Thoracic aorta (tissue), 2 donors: Measurements from ENCODE around the gene KRTAP13-2. TPM values are rescaled to one million over a fixed set of nuclear protein-coding genes. Genes with fewer than 3 reads are reported as not detected.

Source experiments
- ATAC-seq: fragments of 150-250 bp; one replicate; pipeline ENCODE4 v1.8.0; 2017; ENCODE audit warnings: low read depth; ENCODE audit not compliant: insufficient number of reproducible peaks, low FRiP score
- DNase-seq: peaks from one replicate; pipeline ENCODE4 v3.0.0-alpha.2; 2020; ENCODE audit warnings: low spot score
- H3K27ac ChIP-seq, 2 donors: fragments of 200-600 bp; sonication (generic); 1 replicate in 1 of 2; 2 replicates in 1 of 2; pipeline ENCODE4 v1.5.1; 2016; ENCODE audit warnings: mild to moderate bottlenecking in 2 of 2, moderate library complexity in 2 of 2
- H3K27me3 ChIP-seq: fragments of 200-600 bp; sonication (generic); replicated peaks from 2 replicates; pipeline ENCODE4 v1.6.0; 2016; ENCODE audit warnings: mild to moderate bottlenecking; ENCODE audit not compliant: insufficient read depth
- H3K36me3 ChIP-seq: fragments of 200-600 bp; sonication (generic); one replicate; pipeline ENCODE4 v1.5.1; 2016
- H3K4me1 ChIP-seq, 2 donors: fragments of 200-600 bp; sonication (generic); 1 replicate in 1 of 2; 2 replicates in 1 of 2; pipeline versions ENCODE4 v1.5.1 to v1.6.0; 2016; ENCODE audit warnings: low read depth in 2 of 2, mild to moderate bottlenecking in 1 of 2; ENCODE audit not compliant: control insufficient read depth in 1 of 2
- H3K4me3 ChIP-seq: fragments of 200-600 bp; sonication (generic); 2 replicates; pipeline ENCODE4 v1.5.1; 2016; ENCODE audit warnings: mild to moderate bottlenecking
- H3K9me3 ChIP-seq: fragments of 200-600 bp; sonication (generic); 2 replicates; pipeline ENCODE4 v1.5.1; 2016
- CTCF ChIP-seq: fragments of 200-600 bp; sonication (generic); IDR thresholded peaks from one replicate; pipeline ENCODE4 v1.5.1; 2019; ENCODE audit warnings: antibody characterized with exemption
- total RNA-seq, 2 donors: library from RNA; depleted of rRNA; stranded (reverse); fragments of >200 nt; gene quantifications; one replicate each; pipeline versions ENCODE4 v1.1.0 to v1.2.3, GENCODE V29; 2016

The KRTAP13-2 gene
- total RNA-seq, 2 donors from 2014 or later: not detected

- H3K36me3 ChIP-seq: no peaks in the 10 kb centered on the region
- ATAC-seq (no peak), DNase-seq (no peak)
- H3K4me1 ChIP-seq: no peaks in the 10 kb centered on the region
- TF ChIP-seq CTCF: no peak
- H3K4me3 ChIP-seq: no peak within 1 kb of the TSS
- no peak within 1 kb of the TSS for H3K27ac ChIP-seq
- no peaks in the 10 kb centered on the region for H3K27me3 ChIP-seq
- no peaks in the 10 kb centered on the region for H3K9me3 ChIP-seq
These were observed 23.6 kb downstream of the KRTAP13-2 start, which contains the start of gene KRTAP23-1 for GRCh38 chr21:30348506-30348905. TSS of gene KRTAP23-1 (minus strand) at chr21:30348606. CDS start at chr21:30348606, 0 bp downstream.

GRCh38 chr21:30345014-30345413 lies 27.1 kb downstream of the KRTAP13-2 start:
- no peak for DNase-seq
- no peak for TF ChIP-seq CTCF

GRCh38 chr21:30340714-30341573 lies 31.1 kb downstream of the KRTAP13-2 start:
- no peak for ATAC-seq
- Histone ChIP-seq H3K9me3 (no peaks in the 10 kb centered on the region), H3K27ac (no peak overlapping the region), H3K27me3 (no peaks in the 10 kb centered on the region), H3K36me3 (no peaks in the 10 kb centered on the region), H3K4me3 (no peak overlapping the region), H3K4me1 (no peaks in the 10 kb centered on the region)
- peak; percentile 64 for TF ChIP-seq CTCF
- no peak for DNase-seq

More at GRCh38 chr21:30345014-30345413, 27.1 kb downstream of the KRTAP13-2 start:
- Histone ChIP-seq H3K27ac (no peak overlapping the region), H3K4me3 (no peak overlapping the region), H3K27me3 (no peaks in the 10 kb centered on the region), H3K4me1 (no peaks in the 10 kb centered on the region), H3K36me3 (no peaks in the 10 kb centered on the region), H3K9me3 (no peaks in the 10 kb centered on the region)
- ATAC-seq: no peak

- no peak for TF ChIP-seq CTCF
- no peaks in the 10 kb centered on the region for H3K36me3 ChIP-seq
- no peaks in the 10 kb centered on the region for H3K4me1 ChIP-seq
- DNase-seq (no peak), ATAC-seq (no peak)
- H3K4me3 ChIP-seq: no peak overlapping the region
- H3K27ac ChIP-seq: no peak overlapping the region
- no peaks in the 10 kb centered on the region for H3K9me3 ChIP-seq
- no peaks in the 10 kb centered on the region for H3K27me3 ChIP-seq
These were observed 33.4 kb downstream of the KRTAP13-2 start for GRCh38 chr21:30338717-30339116.

- no peak for DNase-seq
- Histone ChIP-seq H3K27ac (no peak overlapping the region), H3K4me3 (no peak overlapping the region), H3K4me1 (no peaks in the 10 kb centered on the region), H3K27me3 (no peaks in the 10 kb centered on the region), H3K36me3 (no peaks in the 10 kb centered on the region), H3K9me3 (no peaks in the 10 kb centered on the region)
- TF ChIP-seq CTCF: no peak
- no peak for ATAC-seq
These were observed 34.3 kb downstream of the KRTAP13-2 start for GRCh38 chr21:30337772-30338171.
